IMR-90 (cell line): ENCODE data around the gene SFXN2. TPM values are rescaled to one million over a fixed set of nuclear protein-coding genes. Genes with fewer than 3 reads are reported as not detected.

Experiments used
- ATAC-seq: fragments of 200-7000 bp; cut with Tn5 transposase; 2 replicates; pipeline ENCODE4 v1.9.1; 2020; ENCODE audit warnings: low read depth, mild to moderate bottlenecking, moderate library complexity
- BruUV-seq: library from RNA; stranded (reverse); fragments of 400-500 nt; replicated peaks from 2 replicates; lab custom pipeline; 2021; lab: Mats Ljungman, UMichigan
- CTCF ChIA-PET: fragments of 300-600 bp; formaldehyde crosslinking; extraction: SDS; loops from one replicate; lab custom pipeline; 2021; ENCODE audit warnings: antibody characterized with exemption; lab: Yijun Ruan, JAX
- POLR2A ChIA-PET: fragments of 300-600 bp; sonication (Branson Sonifier 250); formaldehyde crosslinking; loops from one replicate; lab custom pipeline; 2022; ENCODE audit warnings: antibody characterized with exemption; ENCODE audit not compliant: unreplicated experiment; lab: Charles Lee
- DNase-seq: peaks from one replicate; pipeline ENCODE4 v3.0.0; 2013
- H2AFZ ChIP-seq: replicated peaks from 2 replicates; pipeline ENCODE3; 2013; ENCODE audit warnings: low read length, mild to moderate bottlenecking; ENCODE audit not compliant: poor library complexity
- H2AK5ac ChIP-seq: 2 replicates; pipeline ENCODE4 v1.6.1; 2013; ENCODE audit warnings: low read depth, low read length, inconsistent platforms
- H2AK9ac ChIP-seq: replicated peaks from 2 replicates; pipeline ENCODE3; 2013; ENCODE audit warnings: mild to moderate bottlenecking, low read depth, low read length, moderate library complexity; ENCODE audit not compliant: poor library complexity
- H2BK120ac ChIP-seq: 2 replicates; pipeline ENCODE4 v1.6.1; 2013; ENCODE audit warnings: low read depth, low read length, inconsistent platforms
- H2BK15ac ChIP-seq: 3 replicates; pipeline ENCODE4 v1.6.1; 2013; ENCODE audit warnings: low read depth, low read length, inconsistent platforms
- H2BK20ac ChIP-seq: 2 replicates; pipeline ENCODE4 v1.6.1; 2013; ENCODE audit warnings: low read depth, mild to moderate bottlenecking, inconsistent platforms, low read length, moderate library complexity
- H2BK5ac ChIP-seq: 2 replicates; pipeline ENCODE4 v1.6.1; 2013; ENCODE audit warnings: mild to moderate bottlenecking, low read depth, low read length, inconsistent platforms; ENCODE audit not compliant: poor library complexity, severe bottlenecking
- H3K14ac ChIP-seq: replicated peaks from 2 replicates; pipeline ENCODE4 v1.6.1; 2013; ENCODE audit warnings: low read depth, low read length, inconsistent platforms
- H3K18ac ChIP-seq: 2 replicates; pipeline ENCODE4 v1.6.1; 2013; ENCODE audit warnings: low read depth, low read length, control low read depth
- H3K23ac ChIP-seq: 2 replicates; pipeline ENCODE4 v1.6.1; 2013; ENCODE audit warnings: low read depth, low read length, inconsistent platforms
- H3K27ac ChIP-seq: 2 replicates; pipeline ENCODE4 v1.5.1; 2013; ENCODE audit warnings: mild to moderate bottlenecking, control low read depth, low read length; ENCODE audit not compliant: insufficient read depth
- H3K27me3 ChIP-seq: 2 replicates; pipeline ENCODE4 v1.6.1; 2013; ENCODE audit warnings: low read length; ENCODE audit not compliant: control insufficient read depth, insufficient read depth
- H3K36me3 ChIP-seq: 2 replicates; pipeline ENCODE4 v1.6.1; 2013; ENCODE audit warnings: low read length, mixed read lengths; ENCODE audit not compliant: control insufficient read depth, insufficient read depth
- H3K4ac ChIP-seq: 2 replicates; pipeline ENCODE4 v1.6.1; 2013; ENCODE audit warnings: low read depth, low read length, inconsistent platforms
- H3K4me1 ChIP-seq: 2 replicates; pipeline ENCODE4 v1.6.1; 2013; ENCODE audit warnings: low read length, mixed read lengths; ENCODE audit not compliant: control insufficient read depth, insufficient read depth
- H3K4me2 ChIP-seq: 2 replicates; pipeline ENCODE4 v1.6.1; 2013; ENCODE audit warnings: low read depth, mild to moderate bottlenecking, control low read depth, low read length, moderate library complexity
- H3K4me3 ChIP-seq: 2 replicates; pipeline ENCODE4 v1.5.1; 2013; ENCODE audit warnings: low read depth, mild to moderate bottlenecking, control low read depth, low read length, moderate library complexity; ENCODE audit not compliant: insufficient read depth
- H3K56ac ChIP-seq: 2 replicates; pipeline ENCODE4 v1.6.1; 2013; ENCODE audit warnings: low read length, inconsistent platforms; ENCODE audit not compliant: insufficient read depth; ENCODE audit errors: extremely low read depth
- H3K79me1 ChIP-seq, 2 experiments: 2 replicates each; pipeline ENCODE4 v1.6.1; 2013; ENCODE audit warnings: low read length in 2 of 2, inconsistent platforms in 1 of 2, low read depth in 1 of 2
- H3K9ac ChIP-seq: 2 replicates; pipeline ENCODE4 v1.6.1; 2013; ENCODE audit warnings: low read depth, low read length, control low read depth
- H3K9me1 ChIP-seq: 2 replicates; pipeline ENCODE4 v1.6.1; 2013; ENCODE audit warnings: low read length, inconsistent platforms; ENCODE audit not compliant: insufficient read depth
- H3K9me3 ChIP-seq: 2 replicates; pipeline ENCODE4 v1.6.1; 2013; ENCODE audit warnings: low read length; ENCODE audit not compliant: control insufficient read depth, insufficient read depth
- H4K20me1 ChIP-seq: 2 replicates; pipeline ENCODE4 v1.6.1; 2013; ENCODE audit warnings: low read length, inconsistent platforms; ENCODE audit not compliant: insufficient read depth
- H4K5ac ChIP-seq: 2 replicates; pipeline ENCODE4 v1.6.1; 2013; ENCODE audit warnings: mild to moderate bottlenecking, low read depth, low read length, control low read depth
- H4K8ac ChIP-seq, 2 experiments: 2 replicates each; pipeline ENCODE4 v1.6.1; 2013; ENCODE audit warnings: low read depth in 2 of 2, low read length in 2 of 2, control low read depth in 1 of 2, inconsistent platforms in 1 of 2
- H4K91ac ChIP-seq: 2 replicates; pipeline ENCODE4 v1.6.1; 2013; ENCODE audit warnings: low read depth, low read length, inconsistent platforms; ENCODE audit not compliant: insufficient read depth
- BHLHE40 ChIP-seq: fragments of 150-350 bp; IDR thresholded peaks from 2 replicates; pipeline ENCODE4 v1.6.1; 2016; ENCODE audit warnings: mild to moderate bottlenecking, low read depth, low read length
- CEBPB ChIP-seq: IDR thresholded peaks from 2 replicates; pipeline ENCODE4 v1.6.1; 2012; ENCODE audit warnings: low read depth, low read length, improper control_type of control experiment
- MAFK ChIP-seq: IDR thresholded peaks from 2 replicates; pipeline ENCODE4 v1.6.1; 2012; ENCODE audit warnings: low read depth, low read length, improper control_type of control experiment
- MAZ ChIP-seq: IDR thresholded peaks from 2 replicates; pipeline ENCODE4 v1.6.1; 2012; ENCODE audit warnings: low read depth, mild to moderate bottlenecking, low read length, improper control_type of control experiment, moderate library complexity, borderline replicate concordance
- MXI1 ChIP-seq: IDR thresholded peaks from 2 replicates; pipeline ENCODE4 v1.6.1; 2012; ENCODE audit warnings: low read depth, mild to moderate bottlenecking, low read length, moderate library complexity, borderline replicate concordance
- RAD21 ChIP-seq: IDR thresholded peaks from 2 replicates; pipeline ENCODE4 v1.6.1; 2012; ENCODE audit warnings: low read length, improper control_type of control experiment
- RCOR1 ChIP-seq: IDR thresholded peaks from 2 replicates; pipeline ENCODE4 v1.6.1; 2012; ENCODE audit warnings: mild to moderate bottlenecking, low read length, improper control_type of control experiment; ENCODE audit not compliant: insufficient replicate concordance
- RFX5 ChIP-seq: IDR thresholded peaks from 2 replicates; pipeline ENCODE4 v1.8.0; 2012; ENCODE audit warnings: low read depth, mild to moderate bottlenecking, low read length, moderate library complexity
- SMC3 ChIP-seq: fragments of 150-350 bp; IDR thresholded peaks from 2 replicates; pipeline ENCODE4 v1.6.1; 2016; ENCODE audit warnings: low read depth, mild to moderate bottlenecking, antibody characterized with exemption, low read length, moderate library complexity
- WGBS, 2 experiments: methylation state at CpG; one replicate each; pipeline versions ENCODE4 v1.1.5 to v1.1.7; 2013; ENCODE audit warnings: missing lambda C conversion rate in 2 of 2; ENCODE audit not compliant: insufficient read length in 1 of 2; ENCODE audit errors: extremely low coverage in 2 of 2; 5-methylcytosine and 5-hydroxymethylcytosine counted together
- dilution Hi-C: fragments of 300-500 bp; cut with HindIII; formaldehyde crosslinking; loops from one replicate; pipeline ENCODE4 v1.14.3; 2018; ENCODE audit warnings: low sequenced_read_pairs; ENCODE audit not compliant: unreplicated experiment
- in situ Hi-C: fragments of 300-500 bp; cut with MboI; formaldehyde crosslinking; loops from 3 replicates; pipeline ENCODE4 v1.14.3; 2019; ENCODE audit warnings: low sequenced_read_pairs, inconsistent platforms, mixed read lengths
- intact Hi-C: fragments of 100-400 bp; cut with micrococcal nuclease; formaldehyde crosslinking; loops from 2 replicates; pipeline ENCODE4 v1.10.0; 2022
- polyA plus RNA-seq, 3 experiments: library from polyadenylated mRNA; depleted of rRNA; stranded (reverse); fragments of >200 nt; gene quantifications; 2 replicates each; pipeline ENCODE4 v1.2.3, GENCODE V29; 2012; ENCODE audit warnings: low replicate concordance in 1 of 3
- total RNA-seq: library from RNA; depleted of rRNA; stranded (reverse); fragments of >200 nt; gene quantifications from 2 replicates; pipeline ENCODE4 v1.2.3, GENCODE V29; 2012
- TF ChIP-seq, protein P1 (sequence below): conservative IDR thresholded peaks from 2 replicates; pipeline ENCODE4 v1.5.1; 2012; ENCODE audit warnings: mild to moderate bottlenecking, low read depth, low read length, improper control_type of control experiment

Gene SFXN2
- total and polyA plus RNA-seq, 2 of the 4 experiments (the other 2 are of a cell fraction): 6.9 to 11.7 TPM

DNA sequence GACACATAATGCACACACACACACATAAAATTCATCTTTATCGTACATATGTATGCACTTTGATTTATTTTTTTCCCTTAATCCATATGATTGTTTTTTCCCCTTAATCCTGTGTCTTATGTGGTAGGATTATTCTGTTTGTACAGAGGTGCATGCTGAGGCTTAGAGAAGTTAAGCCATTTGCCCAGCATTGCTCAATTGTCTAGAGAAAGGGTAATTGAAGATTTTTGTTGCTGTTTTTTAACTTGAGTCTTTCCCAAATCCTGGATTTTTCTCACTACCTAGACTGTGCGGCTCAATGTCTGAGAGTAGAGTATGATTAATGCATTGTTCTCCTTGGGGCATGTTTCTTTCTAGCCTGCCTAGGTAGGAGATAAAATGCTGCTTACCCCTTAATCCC lies 64.3 kb downstream of the SFXN2 start:
- in situ Hi-C loops (no loop called here), dilution Hi-C loops (no loop called here), intact Hi-C loops (no loop called here)
- Histone ChIP-seq H4K8ac (no peak overlapping the region), H3K27ac (no peak overlapping the region), H4K5ac (no peak overlapping the region), H3K14ac (no peak overlapping the region), H4K91ac (no peak overlapping the region), H2AFZ (no peak overlapping the region), H3K9me3 (no peaks in the 10 kb centered on the region), H3K36me3 (no peaks in the 10 kb centered on the region), H3K9me1 (peaks cover 38% of the 10 kb centered on the region), H3K9ac (no peak overlapping the region), H2AK9ac (no peak overlapping the region), H4K20me1 (peaks cover 97% of the 10 kb centered on the region), H3K56ac (no peak overlapping the region), H3K18ac (no peak overlapping the region), H3K4me3 (no peak overlapping the region), H2BK20ac (no peak overlapping the region), H2BK5ac (no peak overlapping the region), H2BK15ac (no peak overlapping the region), H3K27me3 (peaks cover 2% of the 10 kb centered on the region), H2AK5ac (no peak overlapping the region), H2BK120ac (no peak overlapping the region), H3K4me1 (peaks cover 37% of the 10 kb centered on the region), H3K23ac (no peak overlapping the region), H3K4ac (no peak overlapping the region), H3K79me1 (peaks cover 51 to 72% of the 10 kb centered on the region in 2 experiments), H3K4me2 (no peak overlapping the region)
- ATAC-seq (no peak), DNase-seq (no peak)
- no CpG with 5 or more reads among the region's 2 CpGs for WGBS, 2 experiments
- POLR2A ChIA-PET: no interaction called here
- TF ChIP-seq RFX5: no peak
- TF ChIP-seq MXI1: no peak
- TF ChIP-seq, protein P1, sequence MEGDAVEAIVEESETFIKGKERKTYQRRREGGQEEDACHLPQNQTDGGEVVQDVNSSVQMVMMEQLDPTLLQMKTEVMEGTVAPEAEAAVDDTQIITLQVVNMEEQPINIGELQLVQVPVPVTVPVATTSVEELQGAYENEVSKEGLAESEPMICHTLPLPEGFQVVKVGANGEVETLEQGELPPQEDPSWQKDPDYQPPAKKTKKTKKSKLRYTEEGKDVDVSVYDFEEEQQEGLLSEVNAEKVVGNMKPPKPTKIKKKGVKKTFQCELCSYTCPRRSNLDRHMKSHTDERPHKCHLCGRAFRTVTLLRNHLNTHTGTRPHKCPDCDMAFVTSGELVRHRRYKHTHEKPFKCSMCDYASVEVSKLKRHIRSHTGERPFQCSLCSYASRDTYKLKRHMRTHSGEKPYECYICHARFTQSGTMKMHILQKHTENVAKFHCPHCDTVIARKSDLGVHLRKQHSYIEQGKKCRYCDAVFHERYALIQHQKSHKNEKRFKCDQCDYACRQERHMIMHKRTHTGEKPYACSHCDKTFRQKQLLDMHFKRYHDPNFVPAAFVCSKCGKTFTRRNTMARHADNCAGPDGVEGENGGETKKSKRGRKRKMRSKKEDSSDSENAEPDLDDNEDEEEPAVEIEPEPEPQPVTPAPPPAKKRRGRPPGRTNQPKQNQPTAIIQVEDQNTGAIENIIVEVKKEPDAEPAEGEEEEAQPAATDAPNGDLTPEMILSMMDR: no peak
- TF ChIP-seq RCOR1: no peak
- no peak for TF ChIP-seq MAZ
- TF ChIP-seq BHLHE40: no peak
- no peak for TF ChIP-seq CEBPB
- no peak for TF ChIP-seq MAFK
- TF ChIP-seq RAD21: no peak
- TF ChIP-seq SMC3: no peak
- BruUV-seq: no TSS peak
- CTCF ChIA-PET: no interaction called here
